GM03348 (cell line): ENCODE measurements around the gene NOL4L.
"Not testable (repeated sequence)": the region's sequence is repeated elsewhere in the genome, so short reads cannot be mapped to it uniquely, and the experiment has no call there.

Source experiments
- DNase-seq: peaks from one replicate; pipeline ENCODE4 v3.0.0; 2012; ENCODE audit warnings: low spot score

The NOL4L gene

GRCh38 chr20:32596681-32597252, 11.6 kb upstream of the NOL4L start:
- DNase-seq, result no peak

GRCh38 chr20:32595143-32595542, 10.0 kb upstream of the NOL4L start:
- no peak for DNase-seq

DNA sequence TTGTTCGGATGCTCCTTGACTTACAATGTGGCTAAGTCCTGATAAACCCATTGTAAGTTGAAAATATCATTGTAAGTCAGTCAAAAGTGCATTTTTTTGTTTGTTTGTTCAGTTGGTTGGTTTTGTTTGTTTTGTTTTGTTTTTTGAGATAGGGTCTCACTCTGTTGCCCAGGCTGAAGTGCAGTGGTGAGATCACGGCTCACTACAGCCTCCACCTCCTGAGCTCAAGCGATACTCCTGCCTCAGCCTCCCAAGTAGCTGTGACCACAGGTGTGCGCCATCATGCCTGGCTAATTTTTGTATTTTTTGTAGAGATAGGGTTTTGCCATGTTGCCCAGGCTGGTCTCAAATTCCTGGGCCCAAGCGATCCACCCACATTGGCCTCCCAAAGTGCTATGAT, 9.5 kb upstream of the NOL4L start:
- not testable (repeated sequence) for DNase-seq

- DNase-seq, result no peak
These were observed 9.1 kb upstream of the NOL4L start for GRCh38 chr20:32594204-32594603.

GRCh38 chr20:32592616-32593015, 7.5 kb upstream of the NOL4L start:
- DNase-seq, result not testable (repeated sequence)

DNA sequence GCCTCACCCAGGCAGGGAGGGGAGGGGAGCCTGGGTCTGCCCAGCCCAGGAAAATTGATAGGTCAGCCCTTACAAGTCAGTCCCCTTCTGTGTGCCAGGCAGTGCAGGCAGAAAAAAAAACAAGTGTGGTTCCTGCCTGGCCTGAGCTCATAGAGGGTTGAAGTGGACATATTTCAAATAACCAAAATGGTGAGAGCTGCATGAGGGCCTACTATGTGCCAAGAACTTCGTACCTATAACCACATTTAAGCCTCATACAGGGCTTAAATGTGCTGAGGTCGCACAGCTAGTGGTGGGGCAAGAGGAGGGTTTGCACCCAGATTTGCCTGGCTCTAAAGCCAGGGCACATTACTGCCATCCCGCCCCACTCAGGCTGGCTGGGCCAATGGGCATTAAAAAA, 6.9 kb upstream of the NOL4L start:
- no peak for DNase-seq

GRCh38 chr20:32589769-32590168, 4.6 kb upstream of the NOL4L start:
- no peak for DNase-seq

DNA sequence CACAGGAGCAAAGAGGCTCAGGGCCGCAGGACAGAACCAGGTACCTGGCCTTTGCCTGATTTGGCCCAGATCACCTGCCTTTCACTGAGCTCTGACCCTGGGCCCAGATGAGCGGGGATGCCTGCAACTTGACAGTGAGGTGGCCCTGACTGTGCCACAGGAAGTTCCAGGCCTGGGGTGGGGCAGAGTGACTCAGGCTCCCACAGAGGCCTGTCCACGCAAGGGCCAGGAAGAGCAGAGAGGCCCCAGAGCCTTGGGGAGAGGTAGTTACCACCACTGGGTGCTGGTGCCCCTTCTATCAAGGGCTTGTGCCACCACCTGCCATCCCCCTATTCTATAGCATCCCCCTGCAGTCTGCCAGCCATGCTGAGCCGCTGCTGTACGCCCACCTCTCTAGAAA, 4.1 kb upstream of the NOL4L start:
- DNase-seq, result peak; percentile 75

DNA sequence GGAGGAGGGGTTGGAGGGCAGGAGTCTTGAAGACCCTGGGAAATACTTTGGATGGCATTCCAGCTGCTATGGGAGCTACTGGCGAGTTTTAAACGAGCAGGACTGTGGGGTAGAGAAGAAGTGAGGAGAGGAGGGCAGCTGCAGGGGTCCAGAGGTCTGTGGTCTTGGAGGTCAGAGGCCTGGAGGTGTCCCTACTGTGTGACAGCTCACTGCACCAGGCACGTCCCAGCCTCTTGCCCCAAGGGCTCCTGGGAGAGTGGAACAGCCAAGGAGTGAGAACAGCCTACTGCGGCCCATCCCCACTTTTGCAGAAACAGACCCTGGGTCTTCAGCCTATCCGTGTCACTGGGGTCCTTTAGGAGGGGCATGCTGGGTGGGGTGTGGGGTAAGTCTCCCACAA, 2.9 kb upstream of the NOL4L start:
- no peak for DNase-seq

DNA sequence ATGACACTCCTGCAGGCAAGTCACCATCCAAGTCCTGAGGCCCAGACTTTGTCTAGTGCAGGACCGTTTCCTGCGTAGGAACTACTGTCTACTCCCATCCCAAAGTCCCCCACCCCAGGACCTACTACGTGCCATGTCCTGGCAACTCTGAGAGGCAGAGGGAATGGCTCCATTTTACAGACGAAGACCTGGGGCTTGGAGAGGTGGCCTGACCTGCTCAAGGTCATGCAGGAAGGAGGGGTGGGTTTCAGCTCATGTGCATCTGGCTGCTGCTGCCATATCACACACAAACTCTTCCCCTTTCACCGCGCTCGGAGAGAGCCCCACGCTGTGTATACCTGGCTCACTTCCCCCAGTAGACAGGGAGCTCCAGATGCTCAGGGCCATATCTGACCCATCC, 1.2 kb upstream of the NOL4L start:
- no peak for DNase-seq

GRCh38 chr20:32585586-32586127, 524 bp upstream of the NOL4L start:
- no peak for DNase-seq

DNA sequence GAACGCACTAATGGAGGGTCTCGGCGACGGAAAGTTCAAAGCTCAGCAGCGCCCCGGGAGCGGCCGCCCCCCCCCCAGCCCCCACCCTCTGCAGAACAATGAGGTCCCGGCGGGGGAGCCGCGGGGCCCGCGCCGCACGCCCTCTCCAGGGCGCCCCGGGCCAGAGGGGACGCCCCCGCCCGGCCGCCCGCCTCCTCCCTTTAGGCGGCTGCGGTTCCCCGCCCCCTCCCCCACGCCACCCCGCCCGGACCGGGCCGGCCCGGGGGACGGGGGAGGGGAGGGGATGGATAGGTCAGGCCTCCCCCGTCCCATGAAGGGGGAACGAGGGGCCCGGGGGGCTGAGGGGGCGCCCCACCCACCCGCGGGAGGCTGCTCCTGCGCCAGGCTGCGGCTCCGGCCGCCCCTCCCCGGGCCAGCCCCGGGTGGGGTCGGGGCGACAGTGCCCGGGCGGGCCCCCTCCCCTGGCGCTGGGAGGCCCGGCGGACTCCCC, 1.5 kb downstream of the NOL4L start:
- peak; percentile 35 for DNase-seq

- peak; percentile 61 for DNase-seq
These were observed 2.2 kb downstream of the NOL4L start for GRCh38 chr20:32582659-32583580.

DNA sequence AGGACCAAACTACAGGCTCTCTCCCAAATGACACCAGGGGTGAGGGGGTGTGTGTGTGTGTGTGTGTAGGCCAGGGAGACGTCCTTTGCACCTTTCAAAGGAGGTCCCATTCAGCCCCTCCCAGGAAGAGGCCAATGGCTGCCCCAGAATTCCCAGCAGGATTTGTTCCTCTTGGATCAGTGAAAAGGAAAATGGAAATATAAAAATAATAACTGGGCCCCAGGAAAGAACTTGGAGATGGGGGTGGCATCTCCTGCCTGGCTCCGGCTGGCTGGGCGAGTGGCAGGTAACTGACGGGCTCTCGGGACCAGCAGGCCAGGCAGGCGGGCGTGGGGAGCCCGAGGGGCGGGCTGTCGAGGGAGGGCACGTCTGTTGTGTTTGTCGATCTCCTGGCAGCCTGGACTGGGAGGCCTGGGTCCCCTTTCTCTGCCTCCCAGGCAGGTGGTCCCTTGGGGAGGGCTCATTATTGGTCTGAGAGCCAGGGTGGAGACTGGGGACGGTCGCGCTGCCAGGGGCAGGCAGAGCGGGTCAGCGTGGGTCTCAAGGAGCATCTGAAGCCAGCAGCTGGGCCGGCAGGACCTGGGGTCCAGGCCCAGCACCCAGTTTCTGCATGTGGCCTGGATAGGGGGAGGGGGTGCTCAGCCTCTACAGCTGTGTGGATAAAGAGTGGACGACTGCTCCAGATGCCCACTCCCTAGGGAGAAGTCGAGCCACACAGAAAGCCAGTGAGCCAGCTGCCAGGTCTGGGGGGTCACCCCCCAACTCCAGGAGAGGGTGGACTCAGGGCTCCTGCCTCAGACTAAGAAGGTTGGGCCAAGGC, 3.1 kb downstream of the NOL4L start:
- no peak for DNase-seq

- no peak for DNase-seq
These were observed 3.9 kb downstream of the NOL4L start for GRCh38 chr20:32580970-32581838.

- DNase-seq, result no peak
These were observed 4.7 kb downstream of the NOL4L start for GRCh38 chr20:32580219-32580969.

DNA sequence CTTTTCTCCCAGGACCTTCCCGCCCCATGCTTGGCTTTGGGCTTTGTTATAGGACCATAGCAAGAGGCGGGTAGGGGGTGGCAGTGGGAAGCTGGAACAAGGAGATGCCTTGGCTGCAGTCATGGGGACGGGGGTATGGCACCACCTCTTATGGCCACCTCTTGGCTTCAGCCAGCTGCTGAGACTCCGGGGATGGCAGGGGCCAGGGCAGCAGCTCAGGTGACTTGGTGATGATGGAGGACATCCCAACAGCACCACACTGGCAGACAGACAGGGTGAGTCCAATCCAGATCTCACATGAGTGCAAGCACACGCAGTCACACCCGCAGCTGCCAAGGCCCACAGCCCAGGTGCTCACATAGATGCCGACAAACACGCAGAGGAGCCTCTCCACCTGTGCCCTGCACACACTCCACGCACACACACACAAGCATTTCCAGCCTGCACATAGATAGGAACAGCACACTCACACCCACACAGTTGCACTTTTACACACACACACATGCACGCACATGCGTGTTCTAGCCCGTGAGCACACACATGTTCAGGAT, 6.2 kb downstream of the NOL4L start:
- DNase-seq, result no peak

DNA sequence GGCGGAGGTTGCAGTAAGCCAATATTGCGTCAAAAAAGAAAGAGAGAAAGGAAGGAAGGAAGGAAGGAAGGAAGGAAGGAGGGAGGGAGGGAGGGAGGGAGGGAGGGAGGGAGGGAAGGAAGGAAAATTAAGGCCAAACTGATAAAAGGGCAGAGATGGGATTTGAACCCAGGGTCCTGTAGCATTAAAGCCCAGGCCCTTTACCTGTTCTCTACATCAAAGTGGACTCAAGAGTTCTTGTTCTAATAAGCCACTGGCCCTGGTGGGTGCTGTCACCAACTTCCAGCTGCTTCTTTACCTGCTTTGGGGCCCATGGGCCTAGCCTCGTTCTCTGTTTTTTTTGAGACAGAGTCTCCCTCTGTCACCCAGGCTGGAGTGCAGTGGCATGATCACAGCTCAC, 7.1 kb downstream of the NOL4L start:
- DNase-seq, result not testable (repeated sequence)

DNA sequence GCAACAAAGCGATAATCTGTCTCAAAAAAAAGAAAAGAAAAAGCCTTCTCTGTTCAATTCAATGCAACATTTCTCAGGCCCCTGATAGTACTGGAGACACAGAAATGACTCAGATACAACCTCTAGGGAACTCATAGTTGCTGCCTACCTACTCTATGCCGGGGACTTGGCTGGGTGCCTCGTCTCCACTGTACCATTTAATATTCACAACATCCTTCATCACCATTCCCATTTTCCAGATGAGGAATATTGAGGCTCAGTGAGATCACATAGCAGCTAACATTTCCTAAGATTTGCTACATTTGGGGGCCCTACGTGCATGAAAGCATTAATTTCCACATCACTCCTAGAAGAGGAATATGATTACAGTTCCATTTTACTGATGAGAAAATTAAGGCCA, 7.5 kb downstream of the NOL4L start:
- no peak for DNase-seq

DNA sequence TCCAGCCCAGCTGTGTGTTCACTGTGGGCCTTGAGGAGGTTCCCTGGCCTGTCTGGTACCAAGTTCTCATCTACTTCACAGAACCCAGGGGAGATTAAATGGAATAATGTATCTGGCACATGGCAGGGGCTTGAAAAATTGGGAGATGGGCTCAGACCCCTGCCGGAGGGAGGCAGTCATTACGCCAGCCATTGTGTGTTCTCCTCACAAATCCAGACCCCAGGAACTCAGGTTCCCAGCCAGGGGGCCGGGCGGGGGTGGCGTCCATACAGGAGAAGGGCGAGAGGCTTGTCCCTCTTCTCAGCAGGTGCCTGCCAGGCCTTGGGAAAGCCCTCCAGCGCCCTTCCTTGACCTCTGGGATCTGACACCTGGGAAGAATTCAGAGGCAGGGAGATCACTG, 8.1 kb downstream of the NOL4L start:
- DNase-seq, result no peak
